WTC11 (cell line): Measurements from ENCODE around the gene MEF2D. TPM values are rescaled to one million over a fixed set of nuclear protein-coding genes. Genes with fewer than 3 reads are reported as not detected.

Experiments used
- ATAC-seq: fragments of 200-7000 bp; cut with Tn5 transposase; 2 replicates; pipeline ENCODE4 v1.10.0; 2021; ENCODE audit warnings: mild to moderate bottlenecking, moderate library complexity
- CTCF ChIA-PET: fragments of 300-600 bp; sonication (Branson Sonifier 250); formaldehyde crosslinking; loops from one replicate; lab custom pipeline; 2021; ENCODE audit warnings: antibody characterized with exemption; lab: Charles Lee
- POLR2A ChIA-PET: fragments of 350-600 bp; sonication (Branson Sonifier 250); formaldehyde crosslinking; loops from one replicate; lab custom pipeline; 2021; ENCODE audit warnings: antibody characterized with exemption; lab: Charles Lee
- DNase-seq: peaks from one replicate; pipeline ENCODE4 v3.0.0; 2021; ENCODE audit warnings: low spot score
- H3K27ac Mint-ChIP-seq: 2 replicates; pipeline ENCODE4 v1.8.0; 2021; ENCODE audit warnings: mixed read lengths
- H3K27me3 Mint-ChIP-seq: 2 replicates; pipeline ENCODE4 v1.8.0; 2021; ENCODE audit warnings: low read depth, mild to moderate bottlenecking, moderate library complexity, mixed read lengths
- H3K36me3 Mint-ChIP-seq: 2 replicates; pipeline ENCODE4 v1.8.0; 2021; ENCODE audit warnings: mixed read lengths
- H3K4me1 Mint-ChIP-seq: 2 replicates; pipeline ENCODE4 v1.8.0; 2022; ENCODE audit warnings: mixed read lengths
- H3K4me3 Mint-ChIP-seq: 2 replicates; pipeline ENCODE4 v1.8.0; 2021; ENCODE audit warnings: mild to moderate bottlenecking, moderate library complexity, mixed read lengths
- H3K9me3 Mint-ChIP-seq: 2 replicates; pipeline ENCODE4 v1.8.0; 2021; ENCODE audit warnings: mixed read lengths
- ATF1 ChIP-seq: sonication (generic); formaldehyde crosslinking; IDR thresholded peaks from 2 replicates; pipeline ENCODE4 v1.8.1; 2023; ENCODE audit warnings: mild to moderate bottlenecking, moderate library complexity, missing genetic modification reagents
- ELF4 ChIP-seq: sonication (generic); formaldehyde crosslinking; IDR thresholded peaks from 2 replicates; pipeline ENCODE4 v1.8.1; 2022; ENCODE audit warnings: low read depth, mild to moderate bottlenecking, moderate library complexity, missing genetic modification reagents
- ETV6 ChIP-seq: sonication (generic); formaldehyde crosslinking; IDR thresholded peaks from 2 replicates; pipeline ENCODE4 v1.8.1; 2022; ENCODE audit warnings: mild to moderate bottlenecking, missing genetic modification reagents
- GABPB1 ChIP-seq: sonication (generic); formaldehyde crosslinking; IDR thresholded peaks from 2 replicates; pipeline ENCODE4 v1.8.1; 2023; ENCODE audit warnings: mild to moderate bottlenecking, missing genetic modification reagents
- GTF2I ChIP-seq: fragments of 250-450 bp; sonication (Bioruptor Pico); conservative IDR thresholded peaks from 2 replicates; pipeline ENCODE4 v1.4.0; 2021; ENCODE audit warnings: mild to moderate bottlenecking
- PRRX2 ChIP-seq: fragments of 250-450 bp; sonication (Bioruptor Pico); IDR thresholded peaks from 2 replicates; pipeline ENCODE4 v1.8.0; 2021; ENCODE audit warnings: mild to moderate bottlenecking
- SP1 ChIP-seq: sonication (generic); formaldehyde crosslinking; conservative IDR thresholded peaks from 2 replicates; pipeline ENCODE4 v1.8.1; 2022; ENCODE audit warnings: missing genetic modification reagents
- ZNF423 ChIP-seq: fragments of 250-450 bp; sonication (Bioruptor Pico); IDR thresholded peaks from 2 replicates; pipeline ENCODE4 v2.1.2; 2022; ENCODE audit warnings: mild to moderate bottlenecking, moderate library complexity
- ZNF671 ChIP-seq: fragments of 250-450 bp; sonication (Bioruptor Pico); IDR thresholded peaks from 2 replicates; pipeline ENCODE4 v1.8.0; 2021; ENCODE audit warnings: mild to moderate bottlenecking
- total RNA-seq: library from RNA; stranded (reverse); gene quantifications from 3 replicates; pipeline ENCODE4 v1.2.3, GENCODE V29; 2021
- TF ChIP-seq, protein P1 (sequence below): sonication (generic); formaldehyde crosslinking; IDR thresholded peaks from 2 replicates; pipeline ENCODE4 v1.8.0; 2023; ENCODE audit warnings: mild to moderate bottlenecking, missing genetic modification reagents
- TF ChIP-seq, protein P2 (sequence below): sonication (generic); formaldehyde crosslinking; IDR thresholded peaks from 2 replicates; pipeline ENCODE4 v1.8.1; 2023; ENCODE audit warnings: mild to moderate bottlenecking, missing genetic modification reagents, moderate library complexity
- TF ChIP-seq, protein P3 (sequence below): sonication (generic); formaldehyde crosslinking; IDR thresholded peaks from 2 replicates; pipeline ENCODE4 v1.8.0; 2022; ENCODE audit warnings: mild to moderate bottlenecking, missing genetic modification reagents
- TF ChIP-seq, protein P4 (sequence below): sonication (generic); formaldehyde crosslinking; IDR thresholded peaks from 2 replicates; pipeline ENCODE4 v1.8.1; 2023; ENCODE audit warnings: mild to moderate bottlenecking, missing genetic modification reagents, moderate library complexity
- TF ChIP-seq, protein P5 (sequence below): sonication (generic); formaldehyde crosslinking; IDR thresholded peaks from 2 replicates; pipeline ENCODE4 v1.8.0; 2022; ENCODE audit warnings: mild to moderate bottlenecking, missing genetic modification reagents
- TF ChIP-seq, protein P6 (sequence below): sonication (generic); formaldehyde crosslinking; IDR thresholded peaks from 2 replicates; pipeline ENCODE4 v1.8.1; 2022; ENCODE audit warnings: missing genetic modification reagents, borderline replicate concordance
- TF ChIP-seq, protein P7 (sequence below): fragments of 250-450 bp; sonication (Bioruptor Pico); IDR thresholded peaks from 2 replicates; pipeline ENCODE4 v1.9.0; 2021; ENCODE audit warnings: moderate library complexity, mild to moderate bottlenecking, inconsistent platforms, borderline replicate concordance
- TF ChIP-seq, protein P8 (sequence below): fragments of 250-450 bp; sonication (Bioruptor Pico); IDR thresholded peaks from 2 replicates; pipeline ENCODE4 v1.8.0; 2021; ENCODE audit warnings: mild to moderate bottlenecking
- TF ChIP-seq, protein P9 (sequence below): sonication (generic); formaldehyde crosslinking; IDR thresholded peaks from 2 replicates; pipeline ENCODE4 v1.8.0; 2023; ENCODE audit warnings: missing genetic modification reagents, mild to moderate bottlenecking, borderline replicate concordance

The MEF2D gene
- total RNA-seq, 1 experiment from 2014 or later, result 24.1 TPM

DNA sequence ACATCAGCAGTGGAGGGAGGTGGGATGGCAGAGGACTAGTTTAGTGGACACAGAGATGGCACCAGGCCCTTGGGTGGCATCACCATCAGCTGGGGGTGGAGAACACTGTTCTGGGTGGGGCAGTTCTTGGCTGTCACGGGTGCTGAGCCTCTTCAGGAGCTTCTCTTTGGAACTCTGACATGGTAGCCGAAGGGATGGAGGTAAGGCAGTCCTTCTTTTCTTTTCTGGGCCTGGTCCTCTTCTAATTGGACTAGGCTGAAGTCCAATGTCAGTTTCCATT, 8.3 kb upstream of the MEF2D start (continued):
- TF ChIP-seq, protein P1, sequence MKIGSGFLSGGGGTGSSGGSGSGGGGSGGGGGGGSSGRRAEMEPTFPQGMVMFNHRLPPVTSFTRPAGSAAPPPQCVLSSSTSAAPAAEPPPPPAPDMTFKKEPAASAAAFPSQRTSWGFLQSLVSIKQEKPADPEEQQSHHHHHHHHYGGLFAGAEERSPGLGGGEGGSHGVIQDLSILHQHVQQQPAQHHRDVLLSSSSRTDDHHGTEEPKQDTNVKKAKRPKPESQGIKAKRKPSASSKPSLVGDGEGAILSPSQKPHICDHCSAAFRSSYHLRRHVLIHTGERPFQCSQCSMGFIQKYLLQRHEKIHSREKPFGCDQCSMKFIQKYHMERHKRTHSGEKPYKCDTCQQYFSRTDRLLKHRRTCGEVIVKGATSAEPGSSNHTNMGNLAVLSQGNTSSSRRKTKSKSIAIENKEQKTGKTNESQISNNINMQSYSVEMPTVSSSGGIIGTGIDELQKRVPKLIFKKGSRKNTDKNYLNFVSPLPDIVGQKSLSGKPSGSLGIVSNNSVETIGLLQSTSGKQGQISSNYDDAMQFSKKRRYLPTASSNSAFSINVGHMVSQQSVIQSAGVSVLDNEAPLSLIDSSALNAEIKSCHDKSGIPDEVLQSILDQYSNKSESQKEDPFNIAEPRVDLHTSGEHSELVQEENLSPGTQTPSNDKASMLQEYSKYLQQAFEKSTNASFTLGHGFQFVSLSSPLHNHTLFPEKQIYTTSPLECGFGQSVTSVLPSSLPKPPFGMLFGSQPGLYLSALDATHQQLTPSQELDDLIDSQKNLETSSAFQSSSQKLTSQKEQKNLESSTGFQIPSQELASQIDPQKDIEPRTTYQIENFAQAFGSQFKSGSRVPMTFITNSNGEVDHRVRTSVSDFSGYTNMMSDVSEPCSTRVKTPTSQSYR (CRISPR knock-in tag), result no peak
- TF ChIP-seq ZNF423 (no peak), ETV6 (no peak), ATF1 (CRISPR knock-in tag) (no peak)
- TF ChIP-seq, protein P2, sequence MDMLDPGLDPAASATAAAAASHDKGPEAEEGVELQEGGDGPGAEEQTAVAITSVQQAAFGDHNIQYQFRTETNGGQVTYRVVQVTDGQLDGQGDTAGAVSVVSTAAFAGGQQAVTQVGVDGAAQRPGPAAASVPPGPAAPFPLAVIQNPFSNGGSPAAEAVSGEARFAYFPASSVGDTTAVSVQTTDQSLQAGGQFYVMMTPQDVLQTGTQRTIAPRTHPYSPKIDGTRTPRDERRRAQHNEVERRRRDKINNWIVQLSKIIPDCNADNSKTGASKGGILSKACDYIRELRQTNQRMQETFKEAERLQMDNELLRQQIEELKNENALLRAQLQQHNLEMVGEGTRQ, result no peak
- TF ChIP-seq, protein P3, sequence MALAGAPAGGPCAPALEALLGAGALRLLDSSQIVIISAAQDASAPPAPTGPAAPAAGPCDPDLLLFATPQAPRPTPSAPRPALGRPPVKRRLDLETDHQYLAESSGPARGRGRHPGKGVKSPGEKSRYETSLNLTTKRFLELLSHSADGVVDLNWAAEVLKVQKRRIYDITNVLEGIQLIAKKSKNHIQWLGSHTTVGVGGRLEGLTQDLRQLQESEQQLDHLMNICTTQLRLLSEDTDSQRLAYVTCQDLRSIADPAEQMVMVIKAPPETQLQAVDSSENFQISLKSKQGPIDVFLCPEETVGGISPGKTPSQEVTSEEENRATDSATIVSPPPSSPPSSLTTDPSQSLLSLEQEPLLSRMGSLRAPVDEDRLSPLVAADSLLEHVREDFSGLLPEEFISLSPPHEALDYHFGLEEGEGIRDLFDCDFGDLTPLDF (CRISPR knock-in tag), result no peak
- TF ChIP-seq, protein P4, sequence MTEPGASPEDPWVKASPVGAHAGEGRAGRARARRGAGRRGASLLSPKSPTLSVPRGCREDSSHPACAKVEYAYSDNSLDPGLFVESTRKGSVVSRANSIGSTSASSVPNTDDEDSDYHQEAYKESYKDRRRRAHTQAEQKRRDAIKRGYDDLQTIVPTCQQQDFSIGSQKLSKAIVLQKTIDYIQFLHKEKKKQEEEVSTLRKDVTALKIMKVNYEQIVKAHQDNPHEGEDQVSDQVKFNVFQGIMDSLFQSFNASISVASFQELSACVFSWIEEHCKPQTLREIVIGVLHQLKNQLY (CRISPR knock-in tag), result no peak
- TF ChIP-seq, all 79 proteins: peak for 0

DNA sequence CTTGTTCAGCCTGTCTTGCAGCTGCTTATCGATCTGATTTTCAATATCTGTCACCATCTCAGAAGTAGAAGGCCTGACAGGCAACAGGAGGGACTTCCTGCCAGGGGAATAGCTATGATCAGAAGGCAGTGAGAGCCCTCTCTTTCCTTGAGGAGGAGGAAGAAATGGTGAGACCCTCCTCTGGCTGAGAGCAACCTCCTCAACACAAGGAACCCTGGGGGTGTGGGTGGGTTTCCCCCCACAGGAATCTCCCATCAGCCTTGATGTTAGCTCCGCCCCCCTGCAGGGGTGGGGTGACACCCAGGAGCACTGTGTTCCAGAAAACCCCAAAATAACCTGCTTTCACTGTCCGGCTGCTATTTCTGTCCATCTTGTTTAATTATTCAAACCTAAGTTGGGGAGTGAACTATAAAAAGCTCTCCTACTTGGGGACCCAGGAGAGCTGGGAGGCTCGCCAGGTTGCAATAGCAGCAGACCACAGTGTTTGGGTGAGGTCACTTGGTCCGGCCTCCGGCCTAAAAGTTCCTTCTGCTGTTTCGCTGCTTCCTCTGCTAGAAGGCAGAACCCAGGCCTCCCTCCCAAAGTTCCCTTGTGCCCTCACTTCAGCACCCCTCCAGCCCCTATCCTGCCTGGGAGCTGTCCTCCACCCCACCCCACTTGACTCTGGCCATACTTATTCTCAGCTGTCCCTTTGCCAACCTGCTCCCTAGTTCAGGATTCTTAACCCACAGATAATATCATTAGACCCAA, 7.8 kb upstream of the MEF2D start:
- DNase-seq (no peak), ATAC-seq (no peak)
- H3K36me3 Mint-ChIP-seq, result no peaks in the 10 kb centered on the region
- POLR2A ChIA-PET, result no interaction called here
- CTCF ChIA-PET, result interaction anchor here (0.5 to 2.5 kb wide), 8 partner anchors 7 to 122 kb away, joined by 3 to 18 read pairs (median 4); no protein-coding TSS in a partner anchor
- H3K9me3 Mint-ChIP-seq, result no peaks in the 10 kb centered on the region
- peaks cover 14% of the 10 kb centered on the region for H3K27me3 Mint-ChIP-seq
- TF ChIP-seq SP1 (no peak), ZNF671 (CRISPR knock-in tag) (no peak), GTF2I (CRISPR knock-in tag) (no peak), PRRX2 (CRISPR knock-in tag) (no peak), ELF4 (CRISPR knock-in tag) (no peak), GABPB1 (no peak)
- TF ChIP-seq, protein P5, sequence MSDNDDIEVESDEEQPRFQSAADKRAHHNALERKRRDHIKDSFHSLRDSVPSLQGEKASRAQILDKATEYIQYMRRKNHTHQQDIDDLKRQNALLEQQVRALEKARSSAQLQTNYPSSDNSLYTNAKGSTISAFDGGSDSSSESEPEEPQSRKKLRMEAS, result no peak
- TF ChIP-seq, protein P6, sequence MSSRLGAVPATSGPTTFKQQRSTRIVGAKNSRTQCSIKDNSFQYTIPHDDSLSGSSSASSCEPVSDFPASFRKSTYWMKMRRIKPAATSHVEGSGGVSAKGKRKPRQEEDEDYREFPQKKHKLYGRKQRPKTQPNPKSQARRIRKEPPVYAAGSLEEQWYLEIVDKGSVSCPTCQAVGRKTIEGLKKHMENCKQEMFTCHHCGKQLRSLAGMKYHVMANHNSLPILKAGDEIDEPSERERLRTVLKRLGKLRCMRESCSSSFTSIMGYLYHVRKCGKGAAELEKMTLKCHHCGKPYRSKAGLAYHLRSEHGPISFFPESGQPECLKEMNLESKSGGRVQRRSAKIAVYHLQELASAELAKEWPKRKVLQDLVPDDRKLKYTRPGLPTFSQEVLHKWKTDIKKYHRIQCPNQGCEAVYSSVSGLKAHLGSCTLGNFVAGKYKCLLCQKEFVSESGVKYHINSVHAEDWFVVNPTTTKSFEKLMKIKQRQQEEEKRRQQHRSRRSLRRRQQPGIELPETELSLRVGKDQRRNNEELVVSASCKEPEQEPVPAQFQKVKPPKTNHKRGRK (CRISPR knock-in tag), result no peak
- TF ChIP-seq, protein P7, sequence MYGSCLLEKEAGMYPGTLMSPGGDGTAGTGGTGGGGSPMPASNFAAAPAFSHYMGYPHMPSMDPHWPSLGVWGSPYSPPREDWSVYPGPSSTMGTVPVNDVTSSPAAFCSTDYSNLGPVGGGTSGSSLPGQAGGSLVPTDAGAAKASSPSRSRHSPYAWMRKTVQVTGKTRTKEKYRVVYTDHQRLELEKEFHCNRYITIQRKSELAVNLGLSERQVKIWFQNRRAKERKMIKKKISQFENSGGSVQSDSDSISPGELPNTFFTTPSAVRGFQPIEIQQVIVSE (CRISPR knock-in tag), result no peak
- TF ChIP-seq, protein P1 (CRISPR knock-in tag), result no peak
- TF ChIP-seq, protein P8, sequence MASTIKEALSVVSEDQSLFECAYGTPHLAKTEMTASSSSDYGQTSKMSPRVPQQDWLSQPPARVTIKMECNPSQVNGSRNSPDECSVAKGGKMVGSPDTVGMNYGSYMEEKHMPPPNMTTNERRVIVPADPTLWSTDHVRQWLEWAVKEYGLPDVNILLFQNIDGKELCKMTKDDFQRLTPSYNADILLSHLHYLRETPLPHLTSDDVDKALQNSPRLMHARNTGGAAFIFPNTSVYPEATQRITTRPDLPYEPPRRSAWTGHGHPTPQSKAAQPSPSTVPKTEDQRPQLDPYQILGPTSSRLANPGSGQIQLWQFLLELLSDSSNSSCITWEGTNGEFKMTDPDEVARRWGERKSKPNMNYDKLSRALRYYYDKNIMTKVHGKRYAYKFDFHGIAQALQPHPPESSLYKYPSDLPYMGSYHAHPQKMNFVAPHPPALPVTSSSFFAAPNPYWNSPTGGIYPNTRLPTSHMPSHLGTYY (CRISPR knock-in tag), result no peak
- TF ChIP-seq, protein P9, sequence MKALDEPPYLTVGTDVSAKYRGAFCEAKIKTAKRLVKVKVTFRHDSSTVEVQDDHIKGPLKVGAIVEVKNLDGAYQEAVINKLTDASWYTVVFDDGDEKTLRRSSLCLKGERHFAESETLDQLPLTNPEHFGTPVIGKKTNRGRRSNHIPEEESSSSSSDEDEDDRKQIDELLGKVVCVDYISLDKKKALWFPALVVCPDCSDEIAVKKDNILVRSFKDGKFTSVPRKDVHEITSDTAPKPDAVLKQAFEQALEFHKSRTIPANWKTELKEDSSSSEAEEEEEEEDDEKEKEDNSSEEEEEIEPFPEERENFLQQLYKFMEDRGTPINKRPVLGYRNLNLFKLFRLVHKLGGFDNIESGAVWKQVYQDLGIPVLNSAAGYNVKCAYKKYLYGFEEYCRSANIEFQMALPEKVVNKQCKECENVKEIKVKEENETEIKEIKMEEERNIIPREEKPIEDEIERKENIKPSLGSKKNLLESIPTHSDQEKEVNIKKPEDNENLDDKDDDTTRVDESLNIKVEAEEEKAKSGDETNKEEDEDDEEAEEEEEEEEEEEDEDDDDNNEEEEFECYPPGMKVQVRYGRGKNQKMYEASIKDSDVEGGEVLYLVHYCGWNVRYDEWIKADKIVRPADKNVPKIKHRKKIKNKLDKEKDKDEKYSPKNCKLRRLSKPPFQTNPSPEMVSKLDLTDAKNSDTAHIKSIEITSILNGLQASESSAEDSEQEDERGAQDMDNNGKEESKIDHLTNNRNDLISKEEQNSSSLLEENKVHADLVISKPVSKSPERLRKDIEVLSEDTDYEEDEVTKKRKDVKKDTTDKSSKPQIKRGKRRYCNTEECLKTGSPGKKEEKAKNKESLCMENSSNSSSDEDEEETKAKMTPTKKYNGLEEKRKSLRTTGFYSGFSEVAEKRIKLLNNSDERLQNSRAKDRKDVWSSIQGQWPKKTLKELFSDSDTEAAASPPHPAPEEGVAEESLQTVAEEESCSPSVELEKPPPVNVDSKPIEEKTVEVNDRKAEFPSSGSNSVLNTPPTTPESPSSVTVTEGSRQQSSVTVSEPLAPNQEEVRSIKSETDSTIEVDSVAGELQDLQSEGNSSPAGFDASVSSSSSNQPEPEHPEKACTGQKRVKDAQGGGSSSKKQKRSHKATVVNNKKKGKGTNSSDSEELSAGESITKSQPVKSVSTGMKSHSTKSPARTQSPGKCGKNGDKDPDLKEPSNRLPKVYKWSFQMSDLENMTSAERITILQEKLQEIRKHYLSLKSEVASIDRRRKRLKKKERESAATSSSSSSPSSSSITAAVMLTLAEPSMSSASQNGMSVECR, result no peak
- H3K27ac Mint-ChIP-seq, result no peak overlapping the region
- H3K4me1 Mint-ChIP-seq, result peaks cover 44% of the 10 kb centered on the region
- no peak overlapping the region; the same call in 1 of the 2 replicates for H3K4me3 Mint-ChIP-seq
